ENCODE measurements around the gene CFH.
"Not testable (repeated sequence)": the region's sequence is repeated elsewhere in the genome, so short reads cannot be mapped to it uniquely, and the experiment has no call there.

Gene CFH

DNA sequence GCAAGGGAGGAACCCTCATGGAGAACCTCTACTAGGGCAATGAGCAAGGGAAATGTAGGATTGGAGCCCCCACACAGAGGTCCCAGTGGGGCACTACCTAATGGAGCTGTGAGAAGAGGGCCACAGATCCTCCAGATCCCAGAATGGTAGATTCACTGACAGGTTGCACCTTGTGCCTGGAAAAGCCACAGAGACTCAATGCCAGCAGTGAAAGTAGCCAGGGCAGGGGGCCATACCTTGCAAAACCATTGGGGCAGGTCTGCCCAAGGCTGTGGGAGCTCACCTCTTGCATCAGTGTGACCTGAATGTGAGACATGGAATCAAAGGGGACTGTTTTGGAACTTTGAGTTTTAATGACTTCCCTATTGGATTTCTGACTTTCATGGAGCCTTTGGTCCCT lies 17.9 kb downstream of the CFH start:
- DNase-seq = no peak

DNA sequence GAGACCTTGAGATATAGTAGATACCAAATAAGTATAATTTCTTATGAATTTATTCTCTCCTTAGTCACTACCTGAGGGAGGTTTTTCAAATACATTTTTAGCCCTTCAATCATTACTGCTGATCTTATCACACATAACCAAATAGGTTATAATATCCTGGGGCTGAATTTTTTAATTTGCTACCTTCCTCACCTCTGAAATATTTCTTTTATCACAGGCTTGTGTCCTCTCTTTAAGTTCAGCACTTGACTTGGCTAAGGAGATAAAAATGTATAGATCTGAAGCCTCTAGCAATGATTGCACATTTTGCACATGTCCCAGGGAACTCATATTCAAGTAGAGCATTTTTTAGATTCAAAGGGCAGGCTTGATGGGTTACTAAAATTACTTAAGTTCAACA lies 23.1 kb downstream of the CFH start:
- no peak for DNase-seq

DNA sequence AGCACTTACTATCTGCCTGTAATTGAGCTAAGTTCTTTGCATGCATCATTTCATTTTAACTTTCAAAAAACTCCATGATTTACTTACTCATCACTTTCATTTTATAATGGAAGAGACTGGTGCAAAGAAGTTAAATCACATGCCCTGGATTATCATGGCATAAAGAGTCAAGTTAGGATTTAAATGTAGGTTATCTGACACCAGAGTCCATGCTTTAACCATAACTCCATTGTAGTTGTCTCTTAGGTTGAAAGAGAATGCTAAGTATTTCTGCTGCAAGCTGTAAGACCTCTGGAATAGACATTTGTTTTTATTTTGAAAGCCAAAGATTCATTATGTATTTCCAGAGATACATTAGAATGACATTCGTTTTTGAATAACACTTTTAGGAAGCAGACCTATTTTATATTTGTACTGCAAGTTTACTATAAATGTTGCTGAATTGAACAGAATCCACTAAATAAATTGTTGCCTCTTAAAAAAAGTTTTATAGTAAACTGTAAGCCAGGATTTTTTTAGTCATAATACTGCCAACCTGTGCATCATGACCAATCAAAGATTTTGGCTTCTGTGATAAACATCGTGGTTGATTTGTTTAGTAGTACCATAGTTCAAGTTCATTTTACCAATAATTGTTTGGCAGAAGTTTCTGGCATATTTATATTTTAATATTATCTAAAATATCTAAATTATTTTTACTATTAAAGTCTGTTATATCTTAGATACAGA lies 26.1 kb downstream of the CFH start:
- DNase-seq = no peak

DNA sequence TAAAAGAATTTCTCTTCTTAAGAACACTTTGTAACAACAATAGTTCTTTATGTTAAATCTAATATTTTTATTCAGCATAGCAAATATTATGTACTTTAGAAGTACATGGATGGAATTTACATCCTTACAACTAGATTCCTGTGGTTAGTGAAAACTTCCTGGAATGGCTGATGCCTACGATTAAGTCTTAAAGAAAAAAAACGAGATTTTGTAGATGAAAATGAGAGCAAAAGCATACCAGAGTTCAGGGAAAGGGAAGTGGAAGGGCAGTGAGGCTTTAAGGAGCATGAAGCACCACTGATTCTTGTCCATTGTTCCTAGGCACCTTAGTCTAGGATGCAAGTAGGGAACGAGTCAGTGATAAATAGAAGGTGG lies 26.7 kb downstream of the CFH start:
- no peak for DNase-seq

DNA sequence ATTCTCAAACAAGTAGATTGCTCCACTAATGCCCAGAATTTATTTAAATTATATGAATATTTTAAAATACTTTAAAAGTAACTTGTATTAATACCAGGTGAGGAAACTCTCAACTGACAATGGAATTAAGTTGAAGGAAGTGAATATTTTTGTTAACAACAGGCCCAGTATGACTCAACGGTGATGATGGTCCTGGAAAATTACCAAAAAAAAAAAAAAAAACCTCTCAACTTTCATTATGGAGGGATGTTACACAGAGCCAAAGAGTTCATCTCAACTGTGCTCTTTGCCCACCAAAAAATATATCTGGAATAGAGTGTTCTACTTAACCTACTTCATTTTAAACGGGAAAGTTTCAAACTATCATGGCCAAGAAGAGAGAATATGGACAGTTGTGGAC lies 28.3 kb downstream of the CFH start:
- DNase-seq = no peak

DNA sequence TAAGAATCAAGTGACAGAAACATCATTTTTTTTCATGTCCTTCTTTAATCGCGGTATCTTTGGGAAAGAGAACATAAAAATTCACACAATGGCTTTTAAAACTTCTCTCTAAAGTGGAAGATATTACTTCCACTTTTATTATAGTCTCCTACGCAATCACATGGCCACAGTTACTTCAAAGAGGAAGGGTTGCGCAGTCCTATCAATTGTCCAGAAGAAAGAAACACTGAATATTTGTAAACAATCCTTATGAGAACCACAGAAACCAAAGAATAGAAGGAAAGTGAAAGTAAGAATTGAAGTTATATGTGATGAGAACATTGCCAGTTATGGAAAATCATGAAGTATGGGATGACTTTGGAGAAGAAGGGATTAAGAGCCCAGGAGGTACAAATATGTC lies 32.6 kb downstream of the CFH start:
- DNase-seq = no peak

DNA sequence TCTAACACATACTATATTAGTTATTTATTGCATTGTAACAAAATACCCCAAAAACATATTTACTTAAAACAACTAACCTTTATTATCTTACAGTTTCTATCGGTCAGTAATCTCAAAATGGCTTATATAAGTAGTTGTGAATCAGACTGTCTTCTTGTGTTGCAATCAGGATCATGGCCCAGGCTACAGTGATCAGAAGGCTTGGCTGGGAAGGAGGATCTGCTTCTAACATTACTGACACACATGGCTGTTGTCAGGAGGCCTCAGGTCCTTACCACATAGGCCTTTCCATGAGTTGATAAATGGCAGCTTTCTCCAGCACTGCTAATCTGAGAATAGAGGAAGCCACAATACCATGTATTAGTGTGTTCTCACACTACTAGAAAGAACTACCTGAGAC lies 33.7 kb downstream of the CFH start:
- DNase-seq = no peak

DNA sequence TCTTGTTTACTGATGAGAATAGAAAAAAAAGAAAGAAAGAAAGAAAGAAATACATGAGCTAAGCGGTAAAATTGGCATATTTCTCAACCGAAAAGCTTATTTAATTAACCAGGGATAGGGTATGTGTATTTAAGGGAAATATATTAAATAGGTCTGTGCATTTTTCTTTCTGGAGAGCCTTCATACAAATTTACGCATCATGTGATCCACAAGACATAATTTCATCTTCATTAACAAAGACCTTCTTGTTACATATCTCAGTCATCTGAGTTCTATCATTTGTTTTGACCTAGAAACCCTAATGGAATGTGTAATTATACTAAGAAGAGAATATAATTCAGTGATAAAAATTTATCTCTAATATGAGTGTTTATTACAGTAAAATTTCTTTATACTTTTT lies 37.2 kb downstream of the CFH start:
- DNase-seq = no peak

DNA sequence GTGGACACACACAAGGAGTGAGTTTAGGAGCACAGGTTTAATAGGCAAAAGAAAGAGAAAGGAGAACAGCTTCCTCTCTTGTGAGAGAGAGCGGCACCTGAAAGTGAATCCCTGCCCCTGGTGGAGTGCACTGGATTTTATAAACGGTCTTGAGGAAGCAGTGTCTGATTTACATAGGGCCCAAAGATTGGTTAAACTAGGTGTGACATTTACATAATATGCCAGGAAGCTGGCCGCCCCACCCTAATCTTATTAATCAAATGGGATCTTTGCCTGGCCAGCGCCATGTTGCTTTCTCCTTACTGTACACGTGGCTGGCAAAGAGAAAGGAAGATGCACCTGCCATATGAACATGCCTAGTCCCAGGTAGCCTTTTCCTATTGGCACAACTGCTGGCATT lies 38.7 kb downstream of the CFH start:
- DNase-seq = no peak

DNA sequence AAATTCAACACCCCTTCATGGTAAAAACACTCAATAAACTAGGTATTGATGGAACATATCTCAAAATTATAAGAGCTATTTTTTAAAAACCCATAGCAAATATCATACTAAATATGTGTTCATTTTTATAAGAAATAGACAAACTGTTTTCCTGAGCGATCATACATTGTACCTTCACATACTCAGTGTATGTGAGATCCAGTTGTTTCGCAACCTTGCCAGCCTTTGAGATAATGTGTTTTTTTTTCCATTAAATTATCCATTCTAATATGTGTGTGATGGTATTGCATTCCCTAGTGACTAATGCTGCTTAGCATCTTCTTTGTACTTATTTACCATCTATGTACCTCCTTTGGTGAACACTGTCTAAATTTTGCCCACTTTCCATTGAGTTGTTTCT lies 47.1 kb downstream of the CFH start:
- DNase-seq = no peak

DNA sequence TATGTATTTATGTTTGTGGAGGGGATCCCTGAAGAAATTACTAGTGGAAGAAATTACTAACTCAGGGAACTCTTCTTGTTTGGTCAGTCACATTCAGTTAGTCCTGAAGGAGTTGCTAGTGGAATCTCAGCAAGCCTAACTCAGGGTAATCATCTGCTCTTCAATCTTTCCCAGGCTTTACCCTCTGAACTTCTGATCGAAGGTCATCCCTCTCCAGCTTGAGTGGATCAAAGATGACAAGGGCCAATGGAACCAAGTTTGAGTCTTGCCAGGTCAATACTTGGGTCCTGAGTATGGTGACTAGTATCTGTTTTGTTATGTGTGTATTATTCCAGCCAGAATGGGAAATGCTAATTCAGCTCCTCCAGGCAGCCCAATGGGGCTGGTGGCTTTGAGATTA lies 49.3 kb downstream of the CFH start:
- no peak for DNase-seq

DNA sequence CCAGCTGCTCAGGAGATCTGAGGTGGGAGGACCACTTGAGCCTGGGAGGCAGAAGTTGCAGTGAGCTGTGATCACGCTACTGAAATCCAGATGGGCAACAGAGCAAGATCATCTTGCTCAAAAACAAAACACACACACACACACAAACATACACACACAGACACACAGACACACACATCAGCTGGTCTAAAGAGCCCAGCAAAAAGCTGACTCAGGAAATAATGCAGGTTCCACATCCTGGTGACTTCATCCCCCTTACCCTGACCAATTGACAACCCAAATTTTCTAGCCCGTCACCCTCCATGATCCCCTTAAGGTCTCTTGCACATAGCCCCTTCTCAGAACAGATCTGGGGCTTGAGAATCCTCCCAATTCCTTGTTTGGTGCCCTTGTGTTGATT lies 58.0 kb downstream of the CFH start:
- DNase-seq = not testable (repeated sequence)

DNA sequence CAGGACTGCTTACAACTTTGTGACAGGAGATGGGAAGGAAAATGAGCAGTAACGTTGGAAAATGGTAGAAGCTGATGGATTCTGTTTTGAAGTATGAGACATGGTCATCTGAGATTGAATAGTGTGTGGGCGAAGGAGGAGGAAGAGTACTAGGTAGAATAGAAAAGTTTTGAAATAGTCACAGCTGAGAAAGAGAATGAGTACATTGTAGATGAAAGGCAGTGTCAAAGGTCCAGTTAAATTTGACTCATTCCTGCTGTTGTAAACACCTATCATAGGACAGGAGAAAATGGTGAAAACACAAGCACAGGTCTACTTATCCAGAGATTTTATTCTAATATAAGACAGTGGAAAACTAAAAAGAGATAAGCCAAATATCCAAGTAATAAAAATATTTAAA lies 66.0 kb downstream of the CFH start:
- no peak for DNase-seq

DNA sequence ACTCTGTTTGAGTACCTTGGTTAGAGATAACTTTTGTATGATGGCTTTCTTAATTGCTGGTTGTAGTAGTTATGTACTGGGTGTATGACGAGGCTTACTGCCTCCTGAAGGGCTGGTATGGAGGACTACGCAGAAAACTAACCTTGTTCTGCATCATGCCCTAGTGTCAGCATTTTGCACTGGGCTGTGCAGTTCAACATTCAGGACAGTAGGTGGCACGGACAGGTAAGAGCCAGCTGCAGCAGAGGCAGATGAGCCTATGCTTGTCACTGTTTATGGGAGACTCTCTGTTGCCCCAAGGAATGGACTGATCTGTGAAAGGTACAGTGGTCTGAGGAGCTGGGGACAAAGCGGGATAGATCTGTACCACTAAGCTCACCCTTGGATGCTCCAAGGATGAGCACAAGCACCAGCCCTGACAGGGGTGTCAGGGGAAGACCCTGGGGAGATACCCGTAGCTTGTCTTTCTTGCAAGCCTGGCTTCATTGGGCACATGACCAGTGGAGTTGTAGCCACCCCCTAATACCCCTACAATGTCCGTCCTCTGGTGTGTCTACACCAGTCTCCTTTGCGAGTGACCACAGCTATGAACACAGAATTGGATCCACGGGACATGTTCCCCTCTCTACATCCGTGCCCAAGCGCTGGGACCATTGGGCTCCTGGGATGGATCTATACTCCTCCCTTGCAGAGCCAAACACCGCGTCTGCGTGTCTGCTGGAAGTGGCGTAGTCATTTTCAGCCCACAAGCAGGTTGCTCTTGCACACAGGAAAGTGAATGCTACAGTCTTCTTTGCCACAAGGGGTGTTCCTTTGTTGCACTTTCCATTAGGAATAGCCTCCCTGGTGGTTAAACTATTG lies 71.7 kb downstream of the CFH start:
- no peak for DNase-seq

DNA sequence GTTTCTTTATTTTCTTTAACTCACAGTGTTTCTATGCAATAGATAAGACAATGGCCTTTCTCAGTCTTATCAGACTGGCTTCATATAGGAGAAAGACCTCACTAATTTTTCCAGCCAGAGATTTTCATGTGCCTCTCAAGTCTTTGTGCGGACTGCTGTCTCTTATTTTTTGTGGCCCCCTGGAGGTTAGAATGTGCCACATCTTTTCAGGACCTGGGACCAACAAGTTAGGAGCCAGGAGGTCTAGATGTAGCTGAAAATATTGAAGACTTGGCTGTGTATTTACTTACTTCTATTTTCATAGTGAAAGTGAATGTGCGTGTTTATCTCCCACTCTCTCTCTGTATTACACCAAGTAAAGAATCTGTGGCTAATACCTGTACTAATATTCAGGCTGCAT lies 80.7 kb downstream of the CFH start:
- no peak for DNase-seq

DNA sequence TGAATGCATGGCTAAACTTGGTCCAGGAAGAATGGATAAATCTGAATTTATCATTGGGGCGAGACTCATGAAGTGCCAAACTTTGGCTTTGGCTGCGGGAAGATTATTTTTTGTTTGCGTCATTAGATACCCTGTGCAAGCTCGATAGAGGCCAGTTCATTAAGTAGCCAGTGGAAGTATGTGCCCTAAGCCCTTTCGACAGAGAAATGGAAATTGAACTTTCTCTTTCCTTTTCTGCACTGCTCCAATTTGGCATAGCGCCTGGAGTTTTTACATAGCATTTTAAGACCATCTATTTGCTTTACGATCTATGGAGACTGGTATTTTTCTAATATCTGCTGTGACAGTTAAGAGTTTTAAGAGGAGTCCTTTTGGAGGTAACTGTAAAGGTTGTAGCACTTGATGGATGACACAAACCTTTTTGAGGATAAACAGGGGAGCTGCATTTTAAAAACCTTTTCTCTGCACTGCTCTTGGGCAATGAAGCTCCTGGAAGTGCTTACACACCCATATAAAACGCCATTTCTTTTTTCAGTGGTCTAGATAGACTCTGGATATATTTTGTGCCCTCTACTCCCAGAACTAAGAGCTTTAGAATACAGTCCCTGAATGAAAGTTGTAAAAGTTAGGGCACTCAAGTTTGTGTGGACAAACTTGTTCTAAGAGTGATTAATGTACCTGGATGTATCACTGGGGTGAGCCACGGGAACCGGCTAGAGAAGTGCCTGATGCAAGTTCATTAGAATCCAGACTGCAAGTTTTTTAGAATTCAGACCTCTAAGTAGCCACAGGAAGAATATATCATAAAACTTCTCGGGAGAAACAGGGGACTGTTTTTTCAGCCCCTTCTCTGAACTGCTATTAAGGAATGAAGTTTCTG lies 81.5 kb downstream of the CFH start:
- DNase-seq = no peak

DNA sequence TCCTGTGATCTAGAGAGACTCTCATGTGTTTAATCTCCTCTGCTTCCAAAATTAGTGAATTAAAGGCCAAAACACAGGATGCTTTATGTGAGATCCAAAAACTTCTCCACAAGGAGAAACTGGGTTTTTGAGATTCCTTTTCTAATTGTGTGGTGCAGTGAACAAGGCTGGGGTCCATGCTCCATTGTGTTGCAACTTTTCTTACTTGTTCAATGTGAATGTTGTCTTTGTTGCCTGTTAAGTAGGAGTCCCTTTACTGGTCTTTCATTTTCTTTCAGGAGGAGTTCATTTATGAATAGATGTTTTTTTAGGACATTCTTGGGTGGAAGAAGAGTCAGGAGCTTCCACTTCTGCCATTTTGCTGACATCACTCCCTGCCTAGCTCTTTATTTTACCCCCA lies 82.2 kb downstream of the CFH start:
- no peak for DNase-seq

DNA sequence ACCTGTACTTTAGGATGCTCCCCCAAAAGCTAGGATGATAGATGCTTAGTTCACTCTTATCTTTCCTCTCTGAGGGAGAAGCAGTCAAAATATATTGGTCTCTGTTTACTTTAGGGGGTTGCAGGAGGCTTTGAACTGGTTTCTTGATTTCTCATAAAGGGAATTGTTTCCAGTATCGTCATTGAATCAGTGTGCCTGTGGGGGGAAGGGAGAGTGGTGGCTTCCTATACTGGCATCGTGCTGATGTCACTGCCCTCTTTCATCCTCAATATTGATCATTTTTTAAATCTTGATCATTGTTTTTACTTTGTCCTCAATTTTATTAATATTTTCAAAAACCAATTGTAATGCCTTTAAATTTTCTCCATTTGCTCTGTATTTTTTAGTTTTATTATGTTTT lies 82.6 kb downstream of the CFH start:
- no peak for DNase-seq

DNA sequence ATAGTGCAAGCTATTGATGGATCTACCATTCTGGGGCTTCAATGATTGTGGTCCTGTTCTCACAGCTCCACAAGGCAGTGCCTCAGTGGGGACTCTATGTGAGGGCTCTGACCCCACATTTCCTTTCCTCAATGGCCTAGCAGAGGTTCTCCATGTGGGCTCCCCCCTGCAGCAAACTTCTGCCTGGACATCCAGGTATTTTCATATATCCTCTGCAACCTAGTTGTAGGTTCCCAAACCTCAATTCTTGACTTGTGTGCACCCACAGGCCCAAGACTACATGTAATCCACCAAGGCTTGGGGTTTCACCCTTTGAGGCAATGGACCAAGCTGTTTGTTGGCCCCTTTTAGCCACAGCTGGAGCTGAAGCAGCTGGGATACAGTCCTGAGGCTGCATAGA lies 86.9 kb downstream of the CFH start:
- no peak for DNase-seq

DNA sequence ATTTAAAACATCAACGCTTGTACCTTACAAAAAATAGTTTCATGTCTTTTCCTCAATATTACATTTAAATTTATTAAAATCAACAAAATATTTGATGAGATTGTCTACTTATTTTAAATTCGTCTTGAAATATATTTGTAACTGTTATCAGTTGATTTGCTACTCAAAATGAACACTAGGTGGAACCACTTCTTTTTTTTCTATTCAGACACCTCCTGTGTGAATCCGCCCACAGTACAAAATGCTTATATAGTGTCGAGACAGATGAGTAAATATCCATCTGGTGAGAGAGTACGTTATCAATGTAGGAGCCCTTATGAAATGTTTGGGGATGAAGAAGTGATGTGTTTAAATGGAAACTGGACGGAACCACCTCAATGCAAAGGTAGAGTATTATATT lies 91.4 kb downstream of the CFH start:
- DNase-seq = peak; percentile 73

DNA sequence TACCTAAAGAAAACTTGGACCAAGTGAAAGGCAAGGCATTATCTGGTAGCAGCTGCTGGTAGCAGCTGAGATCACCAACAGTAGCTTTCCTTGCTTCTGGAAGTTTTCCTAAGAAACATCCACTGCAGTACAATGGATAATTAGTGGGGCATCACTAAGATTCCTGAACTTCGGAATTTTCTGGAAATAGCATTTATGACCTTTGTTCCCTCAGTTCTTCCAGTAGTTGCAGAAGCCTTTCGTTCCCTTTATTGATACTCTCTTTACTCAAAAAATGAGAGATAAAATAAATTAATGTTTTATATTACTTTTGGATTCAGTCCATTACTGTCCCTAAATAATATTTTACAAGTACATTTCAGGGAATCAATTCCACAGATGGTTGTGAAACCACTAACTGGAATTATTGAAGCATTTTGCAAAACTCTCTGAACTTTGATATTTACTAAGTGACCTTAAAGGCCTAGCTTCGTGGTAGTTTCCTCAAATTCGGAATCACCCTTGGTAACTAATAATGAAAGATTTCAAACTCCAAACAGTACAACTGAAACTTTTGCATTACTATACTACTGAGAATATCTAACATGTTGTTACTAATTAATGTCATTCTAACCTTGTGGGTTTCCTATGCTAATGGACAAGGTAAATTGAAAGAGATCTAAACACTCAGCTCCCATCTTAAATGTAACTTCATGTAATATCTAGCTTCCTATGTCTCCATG lies 113.3 kb downstream of the CFH start:
- not testable (repeated sequence) for DNase-seq

DNA sequence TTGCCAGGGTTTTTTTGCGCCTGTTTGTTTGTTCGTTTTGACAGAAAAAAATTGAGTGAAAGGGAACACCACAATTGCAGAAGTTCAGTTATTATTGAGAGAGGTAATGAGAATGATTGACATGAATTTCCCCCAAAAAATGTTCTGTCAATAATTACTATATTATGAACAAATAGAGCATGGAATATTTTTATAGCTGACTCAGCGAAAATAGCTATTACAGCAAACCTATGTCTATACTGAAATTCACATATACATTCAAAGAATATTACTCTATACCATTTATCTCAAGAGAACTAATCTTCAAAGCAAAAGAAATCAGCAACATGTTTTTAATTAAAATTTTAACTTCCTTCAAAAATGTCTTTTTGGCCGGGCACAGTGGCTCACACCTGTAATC lies 118.0 kb downstream of the CFH start:
- not testable (repeated sequence) for DNase-seq

DNA sequence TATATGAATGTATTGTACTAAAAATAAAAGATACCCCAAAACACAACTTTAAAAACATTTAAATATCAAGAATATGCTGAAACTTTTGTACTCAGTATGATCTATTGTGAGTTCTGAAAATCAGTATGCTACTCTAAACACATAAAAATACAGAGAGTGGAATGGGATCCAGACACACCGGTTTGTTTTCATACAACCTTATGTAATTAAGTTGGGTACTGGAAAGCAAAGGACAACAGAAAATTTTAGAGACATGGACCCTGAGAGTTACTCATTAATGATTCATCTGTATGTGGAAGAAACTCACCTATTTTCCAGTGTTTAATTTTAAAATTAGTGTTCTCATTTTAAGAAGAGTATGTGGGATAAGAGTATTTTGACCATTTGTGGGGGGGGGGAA lies 121.9 kb downstream of the CFH start:
- DNase-seq = no peak

Data from NCI-H748 treated with DMSO at 0.1 percent for 48 hours (cell line).